GM12878 (cell line): Measurements from ENCODE around the gene PNISR. TPM values are rescaled to one million over a fixed set of nuclear protein-coding genes. Genes with fewer than 3 reads are reported as not detected.

Experiments
- ASH2L ChIP-seq: fragments of 300-600, 200-600 bp; sonication (generic); IDR thresholded peaks from 2 replicates; pipeline ENCODE4 v1.6.1; 2017; ENCODE audit warnings: low read depth, mild to moderate bottlenecking, borderline replicate concordance
- ATF3 ChIP-seq: IDR thresholded peaks from 2 replicates; pipeline ENCODE4 v1.6.1; 2011; ENCODE audit warnings: low read depth, mild to moderate bottlenecking, low read length, moderate library complexity, borderline replicate concordance; ENCODE audit errors: extremely low read depth
- CBFB ChIP-seq: IDR thresholded peaks from 2 replicates; pipeline ENCODE4 v1.6.1; 2016; ENCODE audit warnings: antibody characterized with exemption, low read depth
- CREB1 ChIP-seq: IDR thresholded peaks from 2 replicates; pipeline ENCODE4 v1.6.1; 2012; ENCODE audit warnings: low read depth, mild to moderate bottlenecking, inconsistent platforms
- CTCF ChIP-seq, 3 experiments: IDR thresholded peaks in 2 of 3; conservative IDR thresholded peaks in 1 of 3; 2 replicates each; pipeline ENCODE4 v1.5.1; 2011; ENCODE audit warnings: low read depth in 3 of 3, low read length in 3 of 3, mild to moderate bottlenecking in 3 of 3, control low read depth in 2 of 3, moderate library complexity in 2 of 3, inconsistent platforms in 1 of 3, mixed read lengths in 1 of 3; ENCODE audit not compliant: control insufficient read depth in 2 of 3, insufficient read depth in 1 of 3; ENCODE audit errors: extremely low read depth in 1 of 3
- DPF2 ChIP-seq: fragments of 450-650 bp; IDR thresholded peaks from 2 replicates; pipeline ENCODE4 v1.6.1; 2017; ENCODE audit warnings: mild to moderate bottlenecking
- ESRRA ChIP-seq: IDR thresholded peaks from 2 replicates; pipeline ENCODE4 v1.6.1; 2012; ENCODE audit warnings: mild to moderate bottlenecking, low read length, improper control_type of control experiment
- FOXM1 ChIP-seq: IDR thresholded peaks from 2 replicates; pipeline ENCODE4 v1.6.1; 2012; ENCODE audit warnings: low read depth, mild to moderate bottlenecking, inconsistent platforms, low read length, moderate library complexity
- HDGF ChIP-seq: fragments of 450-650 bp; IDR thresholded peaks from 2 replicates; pipeline ENCODE4 v1.6.1; 2016; ENCODE audit warnings: antibody characterized with exemption
- JUNB ChIP-seq: IDR thresholded peaks from 2 replicates; pipeline ENCODE4 v1.6.1; 2016; ENCODE audit warnings: antibody characterized with exemption, mild to moderate bottlenecking
- KAT2A ChIP-seq: conservative IDR thresholded peaks from 2 replicates; pipeline ENCODE4 v1.6.1; 2011; ENCODE audit warnings: low read depth, low read length; ENCODE audit not compliant: control insufficient read depth
- MXI1 ChIP-seq: fragments of 150-350 bp; IDR thresholded peaks from 2 replicates; pipeline ENCODE4 v1.6.1; 2011; ENCODE audit warnings: low read depth, mild to moderate bottlenecking, inconsistent platforms, low read length, improper control_type of control experiment
- NR2C1 ChIP-seq: fragments of 450-650 bp; IDR thresholded peaks from 2 replicates; pipeline ENCODE4 v1.6.1; 2017; ENCODE audit warnings: antibody characterized with exemption, mild to moderate bottlenecking, moderate library complexity
- NRF1 ChIP-seq: conservative IDR thresholded peaks from 2 replicates; pipeline ENCODE4 v1.6.1; 2011; ENCODE audit warnings: mild to moderate bottlenecking, low read depth, low read length, improper control_type of control experiment
- POU2F2 ChIP-seq: IDR thresholded peaks from 3 replicates; pipeline ENCODE4 v1.6.1; 2011; ENCODE audit warnings: low read depth, mild to moderate bottlenecking, low read length, borderline replicate concordance
- SP1 ChIP-seq: IDR thresholded peaks from one replicate; pipeline ENCODE4 v1.6.1; 2011; ENCODE audit warnings: low read depth, low read length
- STAT3 ChIP-seq: IDR thresholded peaks from 2 replicates; pipeline ENCODE4 v1.6.1; 2011; ENCODE audit warnings: low read depth, low read length, improper control_type of control experiment
- SUPT20H ChIP-seq: IDR thresholded peaks from 2 replicates; pipeline ENCODE4 v1.6.1; 2011; ENCODE audit warnings: low read depth, mild to moderate bottlenecking, low read length, moderate library complexity, borderline replicate concordance; ENCODE audit not compliant: control insufficient read depth
- USF1 ChIP-seq: IDR thresholded peaks from 2 replicates; pipeline ENCODE4 v1.6.1; 2011; ENCODE audit warnings: borderline replicate concordance, low read depth, mild to moderate bottlenecking, moderate library complexity, mixed read lengths, low read length; ENCODE audit not compliant: insufficient read depth; ENCODE audit errors: extremely low read length
- ZBTB11 ChIP-seq: fragments of 450-650 bp; formaldehyde crosslinking; IDR thresholded peaks from 2 replicates; pipeline ENCODE4 v1.5.0; 2022; ENCODE audit warnings: mild to moderate bottlenecking, missing genetic modification characterization
- ZNF207 ChIP-seq: fragments of 450-650 bp; IDR thresholded peaks from 2 replicates; pipeline ENCODE4 v1.6.1; 2014; ENCODE audit warnings: antibody characterized with exemption, mild to moderate bottlenecking, borderline replicate concordance
- ZNF384 ChIP-seq: IDR thresholded peaks from 2 replicates; pipeline ENCODE4 v1.6.1; 2012; ENCODE audit warnings: low read depth, mild to moderate bottlenecking, low read length, improper control_type of control experiment, borderline replicate concordance
- ZSCAN29 ChIP-seq: fragments of 450-650 bp; IDR thresholded peaks from 2 replicates; pipeline ENCODE4 v1.6.1; 2017; ENCODE audit warnings: mild to moderate bottlenecking, moderate library complexity
- polyA plus RNA-seq, 11 experiments: library from polyadenylated mRNA; depleted of rRNA in 4 of 11; unstranded in 6 of 11; stranded (reverse) in 5 of 11; fragments of >200 nt; fragmentation: Nextera tagmentation in 4 of 11; fragmentation: Illumina TruSeq in 1 of 11; extraction: Ambion mirVana in 4 of 11; extraction: Trizol in 1 of 11; gene quantifications; 1 replicate in 1 of 11; 2 replicates in 10 of 11; pipeline versions ENCODE4 v1.2.1 to v1.2.3, GENCODE V29; 2011 to 2016; ENCODE audit warnings: inconsistent platforms in 2 of 11, missing spikeins in 2 of 11, low read depth in 1 of 11
- total RNA-seq, 4 experiments: library from RNA; depleted of rRNA in 3 of 4; stranded (reverse); fragments of >200 nt in 3 of 4; fragmentation: Illumina TruSeq in 1 of 4; extraction: Trizol in 1 of 4; gene quantifications; 2 replicates each; pipeline versions ENCODE4 v1.2.1 to v1.2.3, GENCODE V29; 2013 to 2021

PNISR gene
- total and polyA plus RNA-seq, 10 of the 15 experiments (the other 5 are each of a cell fraction or from before 2014, with no cell fraction given), result 79.1 to 180 (median 105) TPM

GRCh38 chr6:99424761-99425646, at the start of gene PNISR (continued):
- TF ChIP-seq ZBTB11 (CRISPR knock-in tag) (no peak), ATF3 (0 out of 2 replicates have a peak, but pooled peaks have one; percentile 47), SP1 (no peak), USF1 (peak; percentile 78), ZSCAN29 (no peak), ZNF207 (0 out of 2 replicates have a peak, but pooled peaks have one; percentile 57), DPF2 (peak; percentile 70; the same call in 1 of the 2 replicates), JUNB (no peak), NRF1 (peak; percentile 77), MXI1 (no peak; the same call in none of the 2 replicates), CREB1 (peak; percentile 85), CTCF (IDR thresholded peaks at IDR 0.05 in 2 of 3, conservative IDR thresholded peaks at IDR 0.05 in 1 of 3; ENCODE audit: control insufficient read depth in 2 of 3, extremely low read depth in 1 of 3, insufficient read depth in 1 of 3, low read depth in 3 of 3, low read length in 3 of 3) (no peak), KAT2A (no peak), ZNF384 (no peak), STAT3 (no peak), SUPT20H (no peak), NR2C1 (peak; percentile 100), HDGF (no peak; the same call in 1 of the 2 replicates), POU2F2 (peak; percentile 59; the same call in 1 of the 3 replicates), ASH2L (no peak), ESRRA (0 out of 2 replicates have a peak, but pooled peaks have one; percentile 46), FOXM1 (no peak), CBFB (0 out of 2 replicates have a peak, but pooled peaks have one; percentile 2)
